SHP77 (cell line): Measurements from ENCODE around the gene LSM6.

Experiments
- DNase-seq, 2 experiments: peaks; one replicate each; lab custom pipeline; 2025; lab: John Stamatoyannopoulos, UW

The LSM6 gene

DNA sequence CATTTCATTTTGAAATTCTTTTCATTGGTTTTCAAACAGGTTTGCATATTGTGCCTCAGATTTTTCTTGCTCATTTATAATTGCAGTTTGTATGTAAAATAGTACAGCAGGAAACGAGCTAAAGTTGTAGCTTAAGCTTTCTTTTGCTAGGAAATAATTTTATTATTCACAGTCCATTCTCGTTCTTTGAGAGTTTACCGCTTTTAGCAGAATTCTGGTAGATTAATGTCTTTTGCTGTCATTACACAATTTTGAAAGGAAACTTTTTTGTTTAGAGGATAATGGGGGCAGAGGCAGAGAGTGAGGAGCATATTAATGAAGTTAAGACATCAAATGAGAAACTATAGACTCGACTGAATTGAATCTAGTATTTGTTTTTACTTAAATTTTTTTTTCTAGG, 10.5 kb downstream of the LSM6 start:
- no peak for DNase-seq

DNA sequence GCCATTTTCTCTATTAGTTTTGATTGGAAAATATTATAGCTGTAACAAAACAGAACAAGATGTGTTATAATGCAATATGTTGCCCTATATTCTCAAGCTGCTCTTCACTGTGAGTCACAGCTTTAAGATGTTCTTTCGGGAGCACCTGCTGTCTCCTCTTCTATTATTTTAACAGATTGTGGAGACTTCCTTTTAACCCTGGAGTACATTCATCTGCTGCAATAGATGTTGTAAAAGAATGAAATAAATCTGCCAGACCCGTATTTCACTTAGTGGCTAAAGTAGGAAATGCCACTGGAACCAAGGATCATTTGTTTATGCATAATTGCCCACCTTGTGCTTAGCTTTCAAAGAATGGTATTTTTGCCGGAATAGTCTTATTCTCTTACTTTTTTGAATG, 11.1 kb downstream of the LSM6 start:
- no peak for DNase-seq

DNA sequence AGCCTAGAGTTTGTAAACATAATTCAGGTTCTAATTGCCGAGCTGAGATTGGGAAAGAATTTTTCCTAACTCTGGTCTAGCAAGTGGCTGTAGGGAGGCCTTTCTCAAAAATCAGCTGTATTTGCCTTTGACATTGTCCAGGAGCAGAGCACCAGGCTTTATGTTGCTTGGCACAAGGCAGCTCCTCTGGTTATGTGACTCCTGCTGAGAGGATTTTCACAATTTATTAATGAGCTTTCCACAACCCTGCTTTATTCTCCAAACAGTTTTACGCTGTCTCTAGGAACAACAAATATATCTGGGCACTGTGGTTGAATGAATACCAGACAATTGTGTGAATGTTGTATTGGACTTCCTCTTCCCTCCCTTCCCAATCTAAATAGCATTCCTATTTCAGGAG, 14.9 kb downstream of the LSM6 start:
- DNase-seq = no peak

DNA sequence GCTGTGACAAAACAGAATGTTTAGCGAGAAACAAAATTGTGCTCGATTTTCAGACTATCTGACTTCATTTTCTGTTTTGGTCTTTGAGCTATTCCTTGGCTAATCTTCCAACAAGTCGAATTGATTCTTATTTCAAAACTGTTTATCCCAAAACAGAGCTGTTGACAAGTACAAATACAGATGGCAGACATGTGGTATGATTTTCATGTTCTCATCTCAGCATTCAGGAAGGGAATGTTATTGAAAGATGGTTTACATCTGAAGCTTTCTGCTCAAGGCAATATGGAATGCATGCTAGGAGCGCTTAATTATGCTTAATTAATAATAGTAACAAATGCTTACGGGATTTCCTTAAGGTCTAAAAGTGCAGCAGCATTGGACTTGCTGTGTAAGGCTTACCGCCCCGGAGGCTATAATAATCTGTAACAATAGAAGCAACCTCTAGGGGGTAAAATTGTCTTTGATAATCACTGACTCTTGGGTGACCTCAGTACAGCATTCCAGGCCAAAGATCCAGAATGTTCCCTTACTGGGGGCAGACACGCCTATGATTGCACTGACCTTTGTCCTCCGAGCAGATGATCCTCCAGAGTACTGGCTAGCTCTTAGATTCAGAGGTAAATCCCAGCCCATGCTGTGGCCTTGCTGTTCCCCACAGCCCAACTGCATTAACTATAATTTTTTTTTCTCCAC, 16.4 kb downstream of the LSM6 start:
- DNase-seq = no peak

DNA sequence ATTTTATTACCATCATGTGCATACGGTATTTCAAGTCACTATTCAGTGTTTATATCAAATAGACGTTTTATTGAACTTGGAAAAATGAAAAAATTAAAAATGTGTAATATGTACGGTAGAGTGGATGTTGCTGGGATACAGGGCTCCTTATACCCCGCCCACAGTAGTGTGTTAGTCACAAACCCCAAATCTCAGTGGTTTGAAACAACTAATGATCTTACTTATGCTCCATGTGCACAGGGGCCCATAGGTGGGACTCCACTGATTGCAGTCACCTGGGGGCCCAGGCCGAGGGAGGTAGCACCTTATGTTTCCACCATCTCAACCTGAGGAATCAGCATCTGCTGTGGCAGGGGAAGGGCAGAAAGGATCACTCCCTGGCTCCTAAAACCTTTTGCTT, 18.1 kb downstream of the LSM6 start:
- DNase-seq = no peak

DNA sequence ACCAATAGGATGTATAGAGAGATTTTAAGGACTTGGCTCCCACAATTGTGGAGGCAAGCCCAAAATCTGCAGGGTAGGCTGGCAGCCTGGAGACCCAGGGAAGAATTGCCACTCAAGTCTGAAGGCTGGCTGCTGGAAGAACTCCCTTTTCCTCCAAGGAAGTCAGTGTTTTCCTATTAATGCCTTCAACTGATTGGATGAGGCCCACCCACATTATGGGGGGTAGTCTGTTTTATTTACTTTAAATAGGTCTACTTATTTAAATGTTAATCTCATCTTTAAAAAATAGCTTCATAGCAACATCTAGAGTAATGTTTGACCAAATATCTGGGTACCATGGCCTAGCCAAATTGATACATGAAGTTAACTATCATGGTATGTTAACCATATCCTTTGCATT, 18.7 kb downstream of the LSM6 start:
- no peak for DNase-seq

DNA sequence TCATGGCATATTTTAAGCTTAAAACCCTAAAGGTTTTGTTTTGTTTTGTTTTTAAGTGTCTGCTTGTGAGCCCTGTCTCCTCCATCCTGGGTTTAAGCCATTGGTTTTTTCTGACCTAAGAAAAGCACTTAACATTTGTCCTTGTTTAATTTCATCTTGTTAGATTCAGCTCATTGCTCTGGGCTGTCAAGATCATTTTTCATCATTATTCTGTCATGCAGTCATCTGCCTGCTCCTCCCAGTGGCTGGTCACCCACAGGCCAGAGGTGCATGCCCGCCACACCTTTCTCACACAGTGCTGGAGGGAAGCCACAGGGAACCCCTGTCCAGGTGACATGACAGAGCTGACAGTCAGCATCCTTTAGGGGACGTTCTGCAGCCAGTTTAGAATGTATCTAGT, 27.1 kb downstream of the LSM6 start:
- DNase-seq = no peak

DNA sequence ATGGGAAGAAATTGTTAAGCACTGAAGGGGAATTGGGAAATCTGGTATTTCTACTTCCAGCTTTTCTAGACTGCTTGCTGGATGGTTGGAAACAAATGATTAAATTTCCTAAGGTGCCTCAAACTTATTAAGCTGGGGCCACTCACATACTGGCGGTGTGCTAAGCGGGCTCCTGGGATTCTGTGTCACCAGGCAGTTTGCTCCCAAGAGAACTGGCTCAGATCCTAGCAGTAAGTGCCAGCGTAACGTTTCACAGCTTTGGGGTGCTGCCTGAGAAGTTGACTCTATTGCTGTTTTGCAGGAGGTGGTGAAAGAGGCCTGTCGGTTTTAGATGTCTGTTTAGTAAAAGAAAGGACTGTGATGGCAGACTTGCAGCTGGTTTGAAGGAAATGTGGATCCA, 31.9 kb downstream of the LSM6 start:
- DNase-seq = no peak

DNA sequence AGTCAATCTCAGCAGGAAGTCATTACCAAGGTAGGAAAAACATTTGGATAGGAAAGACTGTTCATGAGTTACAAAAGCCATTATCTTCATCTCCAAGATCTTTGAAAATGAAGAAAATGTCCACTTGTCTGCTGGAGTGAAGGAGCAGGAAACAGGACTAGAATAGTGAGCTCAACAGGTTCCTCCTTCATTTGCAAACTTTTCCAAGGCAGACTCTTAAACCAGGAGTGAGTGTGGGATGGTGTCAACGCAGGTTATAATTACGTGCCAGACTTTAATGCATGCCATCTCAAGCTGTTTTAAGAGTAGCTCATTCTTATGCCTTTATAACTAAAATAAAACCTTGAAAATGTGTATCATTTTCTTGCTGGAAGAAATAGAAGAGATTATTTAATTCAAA, 35.4 kb downstream of the LSM6 start:
- DNase-seq = no peak

DNA sequence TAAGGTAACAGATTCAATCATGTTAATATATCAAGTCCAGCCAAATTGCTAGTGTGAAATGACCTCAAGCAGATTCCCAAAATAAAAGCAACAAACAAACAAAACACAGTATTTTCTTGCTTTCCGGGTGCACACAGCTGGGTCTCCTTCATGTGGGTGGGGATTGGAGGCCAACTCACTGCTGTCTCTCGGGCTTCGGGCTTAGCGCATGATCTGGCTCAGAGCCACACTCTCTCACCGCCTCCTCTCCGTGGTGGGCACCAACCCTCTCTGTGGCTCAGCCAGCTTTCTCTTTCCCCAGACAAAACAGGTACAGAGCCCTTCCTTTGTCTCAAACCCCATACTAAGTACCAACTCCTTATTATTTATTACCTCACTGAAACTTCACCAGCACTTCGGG, 35.9 kb downstream of the LSM6 start:
- DNase-seq = no peak

DNA sequence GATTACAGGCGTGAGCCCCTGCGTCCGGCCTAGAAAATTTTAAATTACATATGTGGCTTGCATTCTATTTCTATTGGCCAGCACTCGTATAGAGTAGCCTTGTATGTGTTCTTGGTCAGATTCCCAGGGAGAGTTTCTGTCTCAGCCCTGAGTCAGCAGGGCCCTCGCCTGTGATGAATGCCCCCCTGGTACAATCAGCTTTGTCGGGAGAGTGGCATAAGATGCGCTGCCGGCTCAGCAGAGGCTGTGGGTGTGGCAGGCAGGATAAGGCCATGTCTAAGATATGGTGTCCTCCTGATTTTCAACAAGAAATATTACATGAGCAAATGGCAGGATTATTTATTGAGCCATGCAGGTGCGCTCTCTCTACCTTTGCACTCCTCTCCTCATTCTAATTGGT, 37.3 kb downstream of the LSM6 start:
- DNase-seq = no peak

DNA sequence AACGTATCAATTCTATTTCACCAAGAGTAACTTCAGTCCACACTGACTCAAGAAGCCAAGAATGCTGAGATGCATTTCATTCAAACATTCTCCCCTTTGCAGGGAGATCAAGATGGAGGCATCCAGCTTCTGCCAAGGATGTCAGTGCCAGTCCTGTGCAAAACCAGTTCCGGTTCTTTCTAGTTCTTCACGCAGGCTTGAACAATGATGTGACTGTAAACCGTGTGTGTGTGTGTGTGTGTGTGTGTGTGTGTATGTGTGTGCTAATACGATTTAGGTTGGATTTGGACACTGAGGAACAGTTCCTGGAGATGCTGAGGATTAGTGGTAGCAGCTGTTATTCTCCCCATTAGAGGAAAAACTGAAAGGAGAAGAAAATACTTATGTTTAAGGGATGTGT, 38.7 kb downstream of the LSM6 start, which contains the start of gene REELD1:
Gene REELD1 (plus strand): TSS at position 301 of the 400 bp plus-strand sequence. CDS start 2,415 bp downstream, outside the sequence.
- no peak for DNase-seq

DNA sequence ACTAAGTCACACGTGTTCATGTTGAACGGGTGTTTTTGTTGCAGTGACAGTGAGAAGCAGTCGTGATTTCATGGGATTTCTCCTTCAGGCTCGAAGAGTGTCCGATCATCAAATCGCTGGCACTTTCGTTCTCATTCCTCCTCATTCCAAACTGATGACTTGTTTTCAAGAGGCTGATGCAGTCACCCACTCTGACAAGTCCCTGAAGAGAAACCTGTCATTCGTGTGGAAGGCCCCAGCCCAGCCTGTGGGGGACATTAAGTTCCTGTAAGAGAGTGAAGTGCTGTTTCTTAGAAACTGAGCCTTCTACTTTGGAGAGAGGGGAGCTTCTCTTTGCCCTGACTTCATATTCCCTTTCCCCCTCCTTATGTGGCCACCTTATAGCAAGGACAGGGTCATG, 46.8 kb downstream of the LSM6 start:
- DNase-seq = no peak

DNA sequence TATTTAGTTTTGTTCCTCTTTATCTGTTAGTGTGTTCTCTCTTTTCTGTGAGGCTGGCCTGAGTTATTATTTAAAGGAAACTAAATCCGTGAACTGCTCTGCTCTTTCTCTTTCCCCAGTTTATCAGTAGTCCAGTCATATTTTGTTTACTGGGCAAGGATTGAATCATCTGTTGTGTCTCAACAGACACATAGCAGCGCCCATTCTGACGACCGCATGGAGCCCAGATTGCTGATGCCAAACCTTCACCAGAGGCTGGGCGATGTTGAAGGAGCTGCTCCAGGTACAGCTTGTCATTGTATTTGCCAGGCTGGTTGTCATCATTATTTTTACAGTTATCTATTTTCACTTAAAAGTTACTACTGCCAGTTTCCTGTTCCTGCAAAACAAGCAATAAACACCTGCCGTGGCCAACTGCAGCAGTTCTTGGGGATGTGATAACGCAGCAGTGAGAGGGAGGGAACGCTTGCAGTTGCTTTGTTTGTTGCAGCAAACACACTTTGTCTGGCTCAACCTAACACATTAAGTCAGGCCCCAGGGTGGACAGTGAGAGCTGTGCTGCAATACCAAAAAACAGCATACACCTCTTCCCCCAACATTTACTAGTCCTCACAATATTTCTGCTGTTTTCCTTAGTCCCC, 48.9 kb downstream of the LSM6 start:
- DNase-seq = no peak

DNA sequence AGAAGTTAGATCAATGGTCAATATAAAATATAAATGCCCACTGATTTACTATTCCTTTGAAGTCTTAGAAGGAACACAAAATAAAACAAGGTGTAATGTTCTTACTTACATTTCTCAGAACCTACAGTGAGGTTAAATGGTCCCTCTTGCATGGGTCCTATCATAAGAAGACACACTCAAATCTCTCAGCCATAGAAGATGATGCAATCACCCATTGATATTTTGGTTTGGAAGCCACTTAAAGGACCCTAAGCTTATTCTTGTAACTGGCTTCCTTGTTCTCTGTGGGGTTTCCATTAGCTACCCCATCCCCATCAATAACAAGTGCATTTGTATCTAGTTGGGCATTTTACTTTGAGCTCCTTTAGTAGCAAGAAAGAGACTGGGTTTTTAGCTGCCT, 53.9 kb downstream of the LSM6 start:
- no peak for DNase-seq

DNA sequence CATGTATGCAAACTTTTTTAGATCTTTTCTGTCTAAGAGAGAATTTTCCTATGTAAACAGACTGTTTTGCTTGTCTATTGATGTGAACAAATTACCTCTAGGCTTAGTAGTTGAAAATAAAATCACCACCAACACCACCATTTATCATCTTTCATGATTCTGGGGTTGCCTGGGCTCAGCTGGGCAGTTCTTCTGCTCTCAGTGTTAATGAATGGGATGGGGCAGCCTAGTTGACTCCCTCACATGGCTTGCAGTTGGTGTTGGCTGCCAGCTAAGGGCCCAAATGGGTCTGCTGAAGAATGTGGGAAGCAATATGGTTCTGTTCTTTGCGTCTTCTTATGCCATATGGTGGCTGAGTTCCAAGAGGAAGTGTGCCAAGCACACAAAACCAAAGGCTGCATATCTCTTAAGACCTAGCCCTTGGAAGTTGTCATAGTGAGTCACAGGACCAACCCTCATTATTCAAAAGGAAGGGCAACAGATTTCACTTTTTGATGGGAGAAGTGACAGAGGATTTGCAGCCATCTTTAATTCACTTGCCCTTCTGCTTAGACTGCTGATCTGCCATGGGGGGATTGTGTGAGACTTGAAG, 56.7 kb downstream of the LSM6 start:
- DNase-seq = no peak

DNA sequence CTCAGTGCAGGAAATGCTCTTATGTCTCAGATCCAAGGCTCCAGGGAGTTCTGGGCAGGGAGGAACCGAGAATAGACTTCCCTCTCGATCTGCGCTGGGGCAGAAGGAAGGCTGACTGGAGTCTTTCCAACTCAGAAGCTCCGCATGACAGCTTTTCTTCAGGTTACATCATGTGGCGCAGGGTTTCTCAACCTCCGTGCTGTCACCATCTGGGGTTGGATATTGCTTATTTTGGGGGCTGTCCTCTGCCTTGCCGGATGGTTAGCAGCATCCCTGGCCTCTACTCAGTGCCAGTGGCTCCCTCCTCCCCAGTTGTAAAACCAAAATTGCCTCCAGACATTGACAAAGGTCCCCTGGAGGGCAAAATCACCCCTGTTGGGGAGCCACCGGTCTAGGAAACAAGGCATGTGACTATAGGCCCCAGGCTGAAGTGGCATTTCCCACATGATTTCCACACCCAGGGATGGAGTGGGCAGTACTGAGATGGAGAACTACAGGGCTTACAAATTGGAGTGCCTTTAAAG, 60.2 kb downstream of the LSM6 start:
- no peak for DNase-seq

DNA sequence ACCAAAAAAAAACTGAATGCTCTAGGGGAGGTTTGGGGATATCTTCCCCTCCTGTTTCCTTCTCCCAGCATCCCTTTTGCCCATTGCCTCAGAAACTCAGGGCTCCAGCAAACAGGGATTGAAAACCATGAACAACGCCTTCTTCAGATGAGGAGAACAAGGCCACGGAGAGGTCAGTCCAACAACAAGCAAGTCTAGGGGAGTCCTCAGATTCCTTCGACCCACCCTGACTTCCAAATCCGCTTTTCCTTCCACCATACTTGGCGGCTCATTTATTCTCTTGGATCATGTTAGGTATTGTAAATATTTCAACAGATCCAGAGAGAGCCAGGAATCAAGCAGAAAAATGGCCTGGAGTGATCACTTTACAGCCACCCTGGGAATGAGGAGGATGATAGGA, 60.7 kb downstream of the LSM6 start:
- DNase-seq = no peak

DNA sequence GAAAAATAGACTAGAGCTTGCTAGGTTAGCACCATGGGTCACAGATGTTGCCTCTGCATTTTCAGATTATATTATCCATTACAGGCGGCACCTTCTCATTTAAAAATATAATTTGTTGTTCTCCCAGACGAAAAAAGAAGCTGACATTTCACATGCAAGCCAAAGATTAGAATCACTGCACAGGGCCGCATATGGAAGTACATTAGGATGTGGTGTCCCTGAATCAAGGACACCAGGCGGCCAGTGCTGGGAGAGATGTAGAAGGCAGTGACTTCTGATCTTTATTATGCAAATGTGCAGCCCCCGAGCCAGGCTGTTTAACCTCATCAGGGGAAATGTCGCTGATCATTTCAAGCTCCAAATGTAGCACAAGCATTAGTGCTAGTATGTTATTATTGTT, 61.6 kb downstream of the LSM6 start:
- no peak for DNase-seq

DNA sequence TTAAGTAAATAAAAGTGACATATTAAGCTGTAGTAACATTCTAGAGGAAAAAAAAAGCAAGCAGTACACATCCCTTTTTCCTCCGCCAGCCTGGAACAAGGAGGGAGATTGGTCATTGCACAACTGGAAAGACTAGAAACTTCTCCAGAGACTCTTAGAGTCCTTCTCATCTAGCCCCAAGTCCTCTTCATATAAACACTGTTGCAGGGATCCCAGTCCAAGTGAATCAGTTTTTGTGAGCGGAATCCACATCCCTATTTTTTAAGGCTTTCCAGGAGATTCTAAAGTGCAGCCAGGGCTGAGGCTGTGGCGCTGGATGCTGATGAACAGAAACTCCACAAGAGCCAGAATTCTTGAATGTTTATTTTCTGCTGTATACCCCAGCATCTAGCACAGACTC, 62.6 kb downstream of the LSM6 start:
- DNase-seq = no peak
